ENCODE data around the gene VPS51. TPM values are rescaled to one million over a fixed set of nuclear protein-coding genes. Genes with fewer than 3 reads are reported as not detected.

VPS51 gene
- total RNA-seq, 1 donor from 2014 or later, result 127 TPM

GRCh38 chr11:65132238-65132987 lies 36.4 kb downstream of the VPS51 start:
- Mint-ChIP-seq H3K27me3 (ENCODE audit: unreplicated experiment) (no peaks in the 10 kb centered on the region), H3K9me3 (ENCODE audit: unreplicated experiment) (no peaks in the 10 kb centered on the region), H3K27ac (ENCODE audit: unreplicated experiment) (peak overlapping the region; percentile 100), H3K4me3 (ENCODE audit: unreplicated experiment) (peak overlapping the region; percentile 97), H3K36me3 (ENCODE audit: unreplicated experiment) (peaks cover 5% of the 10 kb centered on the region), H3K4me1 (ENCODE audit: unreplicated experiment) (peaks cover 24% of the 10 kb centered on the region)
- TF ChIP-seq, protein P1, sequence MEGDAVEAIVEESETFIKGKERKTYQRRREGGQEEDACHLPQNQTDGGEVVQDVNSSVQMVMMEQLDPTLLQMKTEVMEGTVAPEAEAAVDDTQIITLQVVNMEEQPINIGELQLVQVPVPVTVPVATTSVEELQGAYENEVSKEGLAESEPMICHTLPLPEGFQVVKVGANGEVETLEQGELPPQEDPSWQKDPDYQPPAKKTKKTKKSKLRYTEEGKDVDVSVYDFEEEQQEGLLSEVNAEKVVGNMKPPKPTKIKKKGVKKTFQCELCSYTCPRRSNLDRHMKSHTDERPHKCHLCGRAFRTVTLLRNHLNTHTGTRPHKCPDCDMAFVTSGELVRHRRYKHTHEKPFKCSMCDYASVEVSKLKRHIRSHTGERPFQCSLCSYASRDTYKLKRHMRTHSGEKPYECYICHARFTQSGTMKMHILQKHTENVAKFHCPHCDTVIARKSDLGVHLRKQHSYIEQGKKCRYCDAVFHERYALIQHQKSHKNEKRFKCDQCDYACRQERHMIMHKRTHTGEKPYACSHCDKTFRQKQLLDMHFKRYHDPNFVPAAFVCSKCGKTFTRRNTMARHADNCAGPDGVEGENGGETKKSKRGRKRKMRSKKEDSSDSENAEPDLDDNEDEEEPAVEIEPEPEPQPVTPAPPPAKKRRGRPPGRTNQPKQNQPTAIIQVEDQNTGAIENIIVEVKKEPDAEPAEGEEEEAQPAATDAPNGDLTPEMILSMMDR (IDR thresholded peaks at IDR 0.05), result no peak
- no peak for DNase-seq (ENCODE audit: extremely low spot score, unreplicated experiment)

GRCh38 chr11:65132988-65133700 lies 37.1 kb downstream of the VPS51 start:
- no peaks in the 10 kb centered on the region for H3K9me3 Mint-ChIP-seq (ENCODE audit: unreplicated experiment)
- peaks cover 5% of the 10 kb centered on the region for H3K36me3 Mint-ChIP-seq (ENCODE audit: unreplicated experiment)
- H3K27me3 Mint-ChIP-seq (ENCODE audit: unreplicated experiment), result no peaks in the 10 kb centered on the region
- peak overlapping the region; percentile 100 for H3K27ac Mint-ChIP-seq (ENCODE audit: unreplicated experiment)
- DNase-seq (ENCODE audit: extremely low spot score, unreplicated experiment), result no peak
- peaks cover 24% of the 10 kb centered on the region for H3K4me1 Mint-ChIP-seq (ENCODE audit: unreplicated experiment)
- peak overlapping the region; percentile 97 for H3K4me3 Mint-ChIP-seq (ENCODE audit: unreplicated experiment)
- TF ChIP-seq, protein P1 (IDR thresholded peaks at IDR 0.05), result no peak

DNA sequence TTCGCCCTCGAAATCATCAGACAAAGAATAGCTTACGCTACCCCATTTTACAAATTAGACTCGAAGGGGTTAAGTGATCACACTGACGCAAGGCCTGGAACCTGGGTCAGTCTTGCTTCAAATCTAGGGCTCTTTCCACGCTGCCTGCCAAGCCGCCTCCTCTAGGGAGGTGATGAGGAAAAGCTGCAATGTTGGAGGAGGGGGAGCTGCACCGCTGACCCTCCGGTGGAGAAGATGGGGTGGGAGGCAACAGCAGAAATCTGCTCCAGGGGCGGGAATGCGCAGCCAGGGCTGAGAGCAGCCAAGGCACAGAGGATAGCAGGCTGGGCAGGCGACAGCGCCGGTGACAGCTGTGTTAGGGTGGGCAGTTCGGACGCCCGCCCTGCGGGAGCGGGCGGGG lies 37.7 kb downstream of the VPS51 start:
- TF ChIP-seq, protein P1 (IDR thresholded peaks at IDR 0.05), result no peak
- no peak for DNase-seq (ENCODE audit: extremely low spot score, unreplicated experiment)
- Mint-ChIP-seq H3K9me3 (ENCODE audit: unreplicated experiment) (no peaks in the 10 kb centered on the region), H3K36me3 (ENCODE audit: unreplicated experiment) (peaks cover 5% of the 10 kb centered on the region), H3K27me3 (ENCODE audit: unreplicated experiment) (peaks cover 2% of the 10 kb centered on the region), H3K27ac (ENCODE audit: unreplicated experiment) (peak overlapping the region; percentile 100), H3K4me1 (ENCODE audit: unreplicated experiment) (peaks cover 24% of the 10 kb centered on the region), H3K4me3 (ENCODE audit: unreplicated experiment) (peak overlapping the region; percentile 97)

- H3K27me3 Mint-ChIP-seq (ENCODE audit: unreplicated experiment), result peaks cover 2% of the 10 kb centered on the region
- peaks cover 5% of the 10 kb centered on the region for H3K36me3 Mint-ChIP-seq (ENCODE audit: unreplicated experiment)
- peak; percentile 95 for DNase-seq (ENCODE audit: extremely low spot score, unreplicated experiment)
- peak within 1 kb of the TSS; percentile 97 for H3K4me3 Mint-ChIP-seq (ENCODE audit: unreplicated experiment)
- H3K9me3 Mint-ChIP-seq (ENCODE audit: unreplicated experiment), result no peaks in the 10 kb centered on the region
- TF ChIP-seq, protein P1 (IDR thresholded peaks at IDR 0.05), result no peak
- peaks cover 24% of the 10 kb centered on the region for H3K4me1 Mint-ChIP-seq (ENCODE audit: unreplicated experiment)
- peak within 1 kb of the TSS; percentile 100 for H3K27ac Mint-ChIP-seq (ENCODE audit: unreplicated experiment)
Measured at GRCh38 chr11:65134240-65134951, 38.4 kb downstream of the VPS51 start, which contains the start of gene SYVN1. Gene SYVN1 (minus strand): TSS chr11:65134519. CDS start chr11:65133601, 918 bp downstream.

All from osteocyte (in vitro differentiated cells).